HepG2 (cell line): ENCODE measurements around the gene QSOX1. TPM values are rescaled to one million over a fixed set of nuclear protein-coding genes. Genes with fewer than 3 reads are reported as not detected.

Source experiments
- ATF7 ChIP-seq, 2 experiments: fragments of 450-650 bp in 1 of 2; sonication (generic) in 1 of 2; formaldehyde crosslinking in 1 of 2; IDR thresholded peaks; 2 replicates each; pipeline versions ENCODE4 v1.4.0 to v1.6.1; 2016 to 2020; ENCODE audit warnings: antibody characterized with exemption in 1 of 2, mild to moderate bottlenecking in 1 of 2, missing genetic modification reagents in 1 of 2
- CENPX ChIP-seq: sonication (generic); formaldehyde crosslinking; IDR thresholded peaks from 2 replicates; pipeline ENCODE4 v1.9.0; 2021; ENCODE audit warnings: mild to moderate bottlenecking, missing genetic modification reagents, moderate library complexity
- MZF1 ChIP-seq: sonication (generic); formaldehyde crosslinking; IDR thresholded peaks from 2 replicates; pipeline ENCODE4 v1.8.1; 2023; ENCODE audit warnings: mild to moderate bottlenecking, missing genetic modification reagents, borderline replicate concordance
- NBN ChIP-seq: fragments of 450-650 bp; conservative IDR thresholded peaks from 2 replicates; pipeline ENCODE4 v1.6.1; 2017
- NR2C2 ChIP-seq: sonication (generic); formaldehyde crosslinking; IDR thresholded peaks from 2 replicates; pipeline ENCODE4 v1.4.0; 2020; ENCODE audit warnings: missing genetic modification reagents, mild to moderate bottlenecking, moderate library complexity, borderline replicate concordance
- PRDM4 ChIP-seq: sonication (generic); formaldehyde crosslinking; IDR thresholded peaks from 2 replicates; pipeline ENCODE4 v1.9.0; 2021; ENCODE audit warnings: missing genetic modification reagents, borderline replicate concordance
- RFXANK ChIP-seq: IDR thresholded peaks from 2 replicates; pipeline ENCODE4 v1.6.1; 2016
- SCMH1 ChIP-seq: sonication (generic); formaldehyde crosslinking; IDR thresholded peaks from 2 replicates; pipeline ENCODE4 v1.9.0; 2021; ENCODE audit warnings: missing genetic modification reagents, mild to moderate bottlenecking, borderline replicate concordance
- SNAI1 ChIP-seq: sonication (generic); formaldehyde crosslinking; IDR thresholded peaks from 2 replicates; pipeline ENCODE4 v1.5.0; 2020; ENCODE audit warnings: mild to moderate bottlenecking, missing genetic modification reagents, borderline replicate concordance
- SUZ12 ChIP-seq: fragments of 150-350 bp; IDR thresholded peaks from 2 replicates; pipeline ENCODE4 v1.6.1; 2014; ENCODE audit warnings: low read depth, low read length
- ZFX ChIP-seq: sonication (generic); formaldehyde crosslinking; IDR thresholded peaks from 2 replicates; pipeline ENCODE4 v1.4.0; 2020; ENCODE audit warnings: mild to moderate bottlenecking, low read depth, missing genetic modification reagents, moderate library complexity
- ZNF546 ChIP-seq: sonication (generic); formaldehyde crosslinking; conservative IDR thresholded peaks from 2 replicates; pipeline ENCODE4 v1.8.1; 2023; ENCODE audit warnings: mild to moderate bottlenecking, missing genetic modification reagents
- ZNF597 ChIP-seq: sonication (generic); formaldehyde crosslinking; IDR thresholded peaks from 2 replicates; pipeline ENCODE4 v1.5.0; 2020; ENCODE audit warnings: missing genetic modification reagents
- ZNF598 ChIP-seq: sonication (generic); formaldehyde crosslinking; IDR thresholded peaks from 2 replicates; pipeline ENCODE4 v1.5.1; 2020; ENCODE audit warnings: mild to moderate bottlenecking, missing genetic modification reagents, borderline replicate concordance
- ZNF737 ChIP-seq: sonication (generic); formaldehyde crosslinking; IDR thresholded peaks from 2 replicates; pipeline ENCODE4 v1.5.0; 2020; ENCODE audit warnings: missing genetic modification reagents, mild to moderate bottlenecking, borderline replicate concordance
- ZSCAN30 ChIP-seq: sonication (generic); formaldehyde crosslinking; IDR thresholded peaks from 2 replicates; pipeline ENCODE4 v1.5.0; 2020; ENCODE audit warnings: mild to moderate bottlenecking, missing genetic modification reagents
- polyA plus RNA-seq, 8 experiments: library from polyadenylated mRNA; depleted of rRNA in 3 of 8; stranded (reverse) in 7 of 8; unstranded in 1 of 8; fragments of >200 nt; fragmentation: Illumina TruSeq in 4 of 8; extraction: Trizol in 4 of 8; gene quantifications; 2 replicates each; pipeline versions ENCODE4 v1.2.1 to v1.2.3, GENCODE V29; 2011 to 2016; ENCODE audit warnings: low read depth in 4 of 8, missing spikeins in 1 of 8, mixed read lengths in 1 of 8; ENCODE audit not compliant: insufficient read depth in 1 of 8
- total RNA-seq, 5 experiments: library from RNA; depleted of rRNA; stranded (reverse); fragments of >200 nt; fragmentation: Illumina TruSeq; extraction: Trizol; gene quantifications; 2 replicates each; pipeline ENCODE4 v1.2.3, GENCODE V29; 2016; ENCODE audit warnings: low read depth in 1 of 5
- TF ChIP-seq, protein P1 (sequence below): IDR thresholded peaks from 2 replicates; pipeline ENCODE4 v1.6.1; 2016; ENCODE audit warnings: low read depth, missing genetic modification reagents, missing compliant biosample characterization
- TF ChIP-seq, protein P2 (sequence below): IDR thresholded peaks from 2 replicates; pipeline ENCODE4 v1.6.1; 2016; ENCODE audit warnings: mild to moderate bottlenecking

QSOX1 gene
- total and polyA plus RNA-seq, 2 of the 13 experiments (the other 11 are each of a cell fraction or from before 2014, with no cell fraction given), result 6.8 to 40.2 TPM

GRCh38 chr1:180158149-180159147, 3.8 kb downstream of the QSOX1 start (continued):
- TF ChIP-seq, protein P1, sequence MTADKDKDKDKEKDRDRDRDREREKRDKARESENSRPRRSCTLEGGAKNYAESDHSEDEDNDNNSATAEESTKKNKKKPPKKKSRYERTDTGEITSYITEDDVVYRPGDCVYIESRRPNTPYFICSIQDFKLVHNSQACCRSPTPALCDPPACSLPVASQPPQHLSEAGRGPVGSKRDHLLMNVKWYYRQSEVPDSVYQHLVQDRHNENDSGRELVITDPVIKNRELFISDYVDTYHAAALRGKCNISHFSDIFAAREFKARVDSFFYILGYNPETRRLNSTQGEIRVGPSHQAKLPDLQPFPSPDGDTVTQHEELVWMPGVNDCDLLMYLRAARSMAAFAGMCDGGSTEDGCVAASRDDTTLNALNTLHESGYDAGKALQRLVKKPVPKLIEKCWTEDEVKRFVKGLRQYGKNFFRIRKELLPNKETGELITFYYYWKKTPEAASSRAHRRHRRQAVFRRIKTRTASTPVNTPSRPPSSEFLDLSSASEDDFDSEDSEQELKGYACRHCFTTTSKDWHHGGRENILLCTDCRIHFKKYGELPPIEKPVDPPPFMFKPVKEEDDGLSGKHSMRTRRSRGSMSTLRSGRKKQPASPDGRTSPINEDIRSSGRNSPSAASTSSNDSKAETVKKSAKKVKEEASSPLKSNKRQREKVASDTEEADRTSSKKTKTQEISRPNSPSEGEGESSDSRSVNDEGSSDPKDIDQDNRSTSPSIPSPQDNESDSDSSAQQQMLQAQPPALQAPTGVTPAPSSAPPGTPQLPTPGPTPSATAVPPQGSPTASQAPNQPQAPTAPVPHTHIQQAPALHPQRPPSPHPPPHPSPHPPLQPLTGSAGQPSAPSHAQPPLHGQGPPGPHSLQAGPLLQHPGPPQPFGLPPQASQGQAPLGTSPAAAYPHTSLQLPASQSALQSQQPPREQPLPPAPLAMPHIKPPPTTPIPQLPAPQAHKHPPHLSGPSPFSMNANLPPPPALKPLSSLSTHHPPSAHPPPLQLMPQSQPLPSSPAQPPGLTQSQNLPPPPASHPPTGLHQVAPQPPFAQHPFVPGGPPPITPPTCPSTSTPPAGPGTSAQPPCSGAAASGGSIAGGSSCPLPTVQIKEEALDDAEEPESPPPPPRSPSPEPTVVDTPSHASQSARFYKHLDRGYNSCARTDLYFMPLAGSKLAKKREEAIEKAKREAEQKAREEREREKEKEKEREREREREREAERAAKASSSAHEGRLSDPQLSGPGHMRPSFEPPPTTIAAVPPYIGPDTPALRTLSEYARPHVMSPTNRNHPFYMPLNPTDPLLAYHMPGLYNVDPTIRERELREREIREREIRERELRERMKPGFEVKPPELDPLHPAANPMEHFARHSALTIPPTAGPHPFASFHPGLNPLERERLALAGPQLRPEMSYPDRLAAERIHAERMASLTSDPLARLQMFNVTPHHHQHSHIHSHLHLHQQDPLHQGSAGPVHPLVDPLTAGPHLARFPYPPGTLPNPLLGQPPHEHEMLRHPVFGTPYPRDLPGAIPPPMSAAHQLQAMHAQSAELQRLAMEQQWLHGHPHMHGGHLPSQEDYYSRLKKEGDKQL (CRISPR knock-in tag), result no peak
- TF ChIP-seq ZNF737 (no peak), PRDM4 (CRISPR knock-in tag) (no peak), MZF1 (no peak), ATF7 (IDR thresholded peaks at IDR 0.05) (peak; percentile 85), ATF7 (CRISPR knock-in tag; IDR thresholded peaks at IDR 0.05) (no peak), ZNF598 (CRISPR knock-in tag) (0 out of 2 replicates have a peak, but pooled peaks have one; percentile 36), ZNF546 (no peak), ZNF597 (CRISPR knock-in tag) (no peak), ZSCAN30 (CRISPR knock-in tag) (no peak), CENPX (CRISPR knock-in tag) (no peak), NR2C2 (CRISPR knock-in tag) (no peak), RFXANK (CRISPR knock-in tag) (no peak), SUZ12 (no peak), SNAI1 (no peak), ZFX (CRISPR knock-in tag) (peak; percentile 7; the same call in 1 of the 2 replicates), NBN (no peak), SCMH1 (CRISPR knock-in tag) (no peak)
- TF ChIP-seq, protein P2, sequence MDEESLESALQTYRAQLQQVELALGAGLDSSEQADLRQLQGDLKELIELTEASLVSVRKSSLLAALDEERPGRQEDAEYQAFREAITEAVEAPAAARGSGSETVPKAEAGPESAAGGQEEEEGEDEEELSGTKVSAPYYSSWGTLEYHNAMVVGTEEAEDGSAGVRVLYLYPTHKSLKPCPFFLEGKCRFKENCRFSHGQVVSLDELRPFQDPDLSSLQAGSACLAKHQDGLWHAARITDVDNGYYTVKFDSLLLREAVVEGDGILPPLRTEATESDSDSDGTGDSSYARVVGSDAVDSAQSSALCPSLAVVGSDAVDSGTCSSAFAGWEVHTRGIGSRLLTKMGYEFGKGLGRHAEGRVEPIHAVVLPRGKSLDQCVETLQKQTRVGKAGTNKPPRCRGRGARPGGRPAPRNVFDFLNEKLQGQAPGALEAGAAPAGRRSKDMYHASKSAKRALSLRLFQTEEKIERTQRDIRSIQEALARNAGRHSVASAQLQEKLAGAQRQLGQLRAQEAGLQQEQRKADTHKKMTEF (CRISPR knock-in tag), result no peak
